IPS DF 6.9 (cell line): ENCODE results near the gene CHMP1A.

Experiments
- DNase-seq: peaks from one replicate; pipeline ENCODE4 v3.0.0-alpha.2; 2013; ENCODE audit warnings: low read depth, low spot score
- H3K27ac ChIP-seq: one replicate; pipeline ENCODE4 v1.5.1; 2013; ENCODE audit warnings: low read length, control low read depth
- H3K27me3 ChIP-seq: 2 replicates; pipeline ENCODE4 v1.6.1; 2013; ENCODE audit warnings: mild to moderate bottlenecking, low read length; ENCODE audit not compliant: control insufficient read depth, insufficient read depth
- H3K36me3 ChIP-seq: 2 replicates; pipeline ENCODE4 v1.6.1; 2013; ENCODE audit warnings: low read length; ENCODE audit not compliant: control insufficient read depth, insufficient read depth
- H3K4me1 ChIP-seq: 2 replicates; pipeline ENCODE4 v1.6.1; 2013; ENCODE audit warnings: low read length; ENCODE audit not compliant: control insufficient read depth, insufficient read depth
- H3K4me3 ChIP-seq: 2 replicates; pipeline ENCODE4 v1.5.1; 2013; ENCODE audit warnings: mild to moderate bottlenecking, low read length
- H3K9me3 ChIP-seq: 2 replicates; pipeline ENCODE4 v1.6.1; 2013; ENCODE audit warnings: low read length, inconsistent platforms; ENCODE audit not compliant: control insufficient read depth, insufficient read depth
- WGBS: extraction: QIAGEN DNeasy Blood & Tissue Kit; methylation state at CpG from one replicate; pipeline ENCODE4 v1.1.7; 2013; ENCODE audit warnings: mixed read lengths, missing lambda C conversion rate; ENCODE audit not compliant: insufficient read length, insufficient coverage; 5-methylcytosine and 5-hydroxymethylcytosine counted together

CHMP1A gene

GRCh38 chr16:89596061-89596689, 61.3 kb downstream of the CHMP1A start:
- H3K4me1 ChIP-seq: peaks cover 3% of the 10 kb centered on the region
- no peak for DNase-seq
- H3K27ac ChIP-seq: no peak overlapping the region
- H3K9me3 ChIP-seq: no peaks in the 10 kb centered on the region
- H3K27me3 ChIP-seq: no peaks in the 10 kb centered on the region
- H3K4me3 ChIP-seq: no peak overlapping the region; the same call in 1 of the 2 replicates
- H3K36me3 ChIP-seq: peaks cover 4% of the 10 kb centered on the region; the same call in 1 of the 2 replicates
- no CpG with 5 or more reads among the region's 25 CpGs for WGBS

- H3K27ac ChIP-seq: no peak overlapping the region
- no CpG with 5 or more reads among the region's 47 CpGs for WGBS
- H3K9me3 ChIP-seq: no peaks in the 10 kb centered on the region
- H3K4me3 ChIP-seq: no peak overlapping the region
- DNase-seq: no peak
- no peaks in the 10 kb centered on the region for H3K27me3 ChIP-seq
- peaks cover 3% of the 10 kb centered on the region for H3K4me1 ChIP-seq
- peaks cover 4% of the 10 kb centered on the region; the same call in 1 of the 2 replicates for H3K36me3 ChIP-seq
Measured at GRCh38 chr16:89595330-89596060, 62.0 kb downstream of the CHMP1A start.
